SK-N-SH treated with all-trans-retinoic acid at 6 μM for 48 hours (cell line): ENCODE data around the gene ILK.
A peak's percentile ranks its signal among the peaks of the same experiment; 100 is the strongest.

Source experiments
- ATAC-seq: fragments of 200-7000 bp; cut with Tn5 transposase; 3 replicates; pipeline ENCODE4 v1.9.1; 2020; ENCODE audit warnings: mild to moderate bottlenecking, moderate library complexity
- ARNTL ChIP-seq: fragments of 450-650 bp; formaldehyde crosslinking; IDR thresholded peaks from 2 replicates; pipeline ENCODE4 v1.5.0; 2020; ENCODE audit warnings: low read depth, mild to moderate bottlenecking, moderate library complexity, borderline replicate concordance
- GLIS3 ChIP-seq: fragments of 250-450 bp; sonication (Bioruptor Pico); IDR thresholded peaks from 2 replicates; pipeline ENCODE4 v1.5.0; 2020; ENCODE audit warnings: mild to moderate bottlenecking, moderate library complexity
- OSR1 ChIP-seq: fragments of 250-450 bp; sonication (Bioruptor Pico); IDR thresholded peaks from 2 replicates; pipeline ENCODE4 v1.8.0; 2022; ENCODE audit warnings: moderate library complexity, mild to moderate bottlenecking, inconsistent platforms
- PPARA ChIP-seq: fragments of 250-450 bp; sonication (Bioruptor Pico); IDR thresholded peaks from 2 replicates; pipeline ENCODE4 v1.5.0; 2020; ENCODE audit warnings: mild to moderate bottlenecking, borderline replicate concordance
- RARB ChIP-seq: fragments of 250-450 bp; sonication (Bioruptor Pico); IDR thresholded peaks from 2 replicates; pipeline ENCODE4 v1.8.0; 2021; ENCODE audit warnings: mild to moderate bottlenecking, moderate library complexity
- SNAI2 ChIP-seq: fragments of 250-450 bp; sonication (Bioruptor Pico); IDR thresholded peaks from 2 replicates; pipeline ENCODE4 v1.5.0; 2020; ENCODE audit warnings: mild to moderate bottlenecking, moderate library complexity
- TCF4 ChIP-seq: fragments of 250-450 bp; sonication (Bioruptor Pico); IDR thresholded peaks from 2 replicates; pipeline ENCODE4 v1.8.0; 2021; ENCODE audit warnings: mild to moderate bottlenecking, moderate library complexity, borderline replicate concordance
- TOX ChIP-seq: fragments of 250-450 bp; sonication (Bioruptor Pico); IDR thresholded peaks from 2 replicates; pipeline ENCODE4 v1.8.0; 2021; ENCODE audit warnings: mild to moderate bottlenecking, moderate library complexity, borderline replicate concordance
- ZC3H10 ChIP-seq: fragments of 250-450 bp; sonication (Bioruptor Pico); IDR thresholded peaks from 2 replicates; pipeline ENCODE4 v1.5.1; 2021; ENCODE audit warnings: mild to moderate bottlenecking, moderate library complexity
- ZFP3 ChIP-seq: fragments of 250-450 bp; sonication (Bioruptor Pico); IDR thresholded peaks from 2 replicates; pipeline ENCODE4 v1.5.0; 2020; ENCODE audit warnings: mild to moderate bottlenecking, moderate library complexity
- ZFP30 ChIP-seq: fragments of 450-650 bp; formaldehyde crosslinking; IDR thresholded peaks from 2 replicates; pipeline ENCODE4 v1.5.0; 2022; ENCODE audit warnings: mild to moderate bottlenecking, moderate library complexity
- ZNF70 ChIP-seq: fragments of 450-650 bp; formaldehyde crosslinking; IDR thresholded peaks from 2 replicates; pipeline ENCODE4 v1.5.0; 2020; ENCODE audit warnings: mild to moderate bottlenecking, moderate library complexity
- ZNF8 ChIP-seq: fragments of 450-650 bp; formaldehyde crosslinking; IDR thresholded peaks from 2 replicates; pipeline ENCODE4 v1.5.0; 2020; ENCODE audit warnings: mild to moderate bottlenecking, moderate library complexity
- TF ChIP-seq, protein P1 (sequence below): fragments of 250-450 bp; sonication (Bioruptor Pico); IDR thresholded peaks from 2 replicates; pipeline ENCODE4 v1.5.0; 2020; ENCODE audit warnings: mild to moderate bottlenecking, moderate library complexity
- TF ChIP-seq, protein P2 (sequence below): fragments of 250-450 bp; sonication (Bioruptor Pico); IDR thresholded peaks from 2 replicates; pipeline ENCODE4 v1.8.0; 2021; ENCODE audit warnings: low read depth, mild to moderate bottlenecking, moderate library complexity, borderline replicate concordance
- TF ChIP-seq, protein P3 (sequence below): fragments of 250-450 bp; sonication (Bioruptor Pico); IDR thresholded peaks from 2 replicates; pipeline ENCODE4 v1.8.0; 2020; ENCODE audit warnings: mild to moderate bottlenecking, moderate library complexity, borderline replicate concordance

ILK gene

DNA sequence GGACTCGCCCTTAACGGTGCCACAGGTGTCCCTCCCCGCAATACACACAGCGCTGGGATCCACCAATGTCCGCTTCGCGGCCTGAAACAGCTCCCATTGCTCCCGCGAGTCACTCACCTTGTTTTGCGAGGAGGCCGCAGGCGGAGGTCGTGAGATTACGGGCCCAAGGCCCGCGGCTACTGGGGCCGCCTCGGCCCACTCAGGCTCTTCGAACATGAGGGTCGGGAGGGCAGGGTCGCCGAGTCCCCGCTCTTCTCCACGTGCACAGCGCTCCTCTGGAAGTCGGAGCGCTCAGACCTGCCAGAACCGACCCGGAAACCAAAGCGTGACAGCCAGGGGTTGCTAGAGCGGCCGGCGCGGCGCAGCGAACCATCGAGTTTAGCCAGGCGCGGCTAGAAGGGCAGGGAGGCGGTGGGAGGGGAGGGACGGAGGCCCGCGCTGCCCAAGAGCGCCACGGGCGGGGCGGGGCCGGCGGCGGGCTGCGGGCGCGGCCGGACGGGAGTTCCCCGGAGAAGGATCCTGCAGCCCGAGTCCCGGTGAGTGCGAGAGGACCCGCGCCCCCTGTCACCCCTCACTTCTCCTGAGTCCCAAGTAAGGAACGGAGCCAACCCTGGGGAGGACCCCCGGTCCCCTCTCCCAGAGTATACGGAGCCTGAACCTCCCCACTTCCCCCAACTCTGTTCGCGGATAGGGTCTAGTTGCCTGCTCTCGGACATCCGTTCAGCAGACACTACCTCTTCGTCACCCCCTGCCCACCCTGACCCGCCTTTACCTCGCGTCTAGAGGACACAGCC lies at the start of gene ILK, which contains the start of gene RRP8:
TSS of gene ILK (plus strand) at position 488 of the 794 bp plus-strand sequence. CDS start 498 bp downstream, outside the sequence.
TSS of gene RRP8 (minus strand) at position 330 of the 794 bp plus-strand sequence. CDS start at position 216, 114 bp downstream.
- peak; percentile 82 for ATAC-seq
- no peak for TF ChIP-seq RARB (CRISPR knock-in tag)
- TF ChIP-seq, protein P1, sequence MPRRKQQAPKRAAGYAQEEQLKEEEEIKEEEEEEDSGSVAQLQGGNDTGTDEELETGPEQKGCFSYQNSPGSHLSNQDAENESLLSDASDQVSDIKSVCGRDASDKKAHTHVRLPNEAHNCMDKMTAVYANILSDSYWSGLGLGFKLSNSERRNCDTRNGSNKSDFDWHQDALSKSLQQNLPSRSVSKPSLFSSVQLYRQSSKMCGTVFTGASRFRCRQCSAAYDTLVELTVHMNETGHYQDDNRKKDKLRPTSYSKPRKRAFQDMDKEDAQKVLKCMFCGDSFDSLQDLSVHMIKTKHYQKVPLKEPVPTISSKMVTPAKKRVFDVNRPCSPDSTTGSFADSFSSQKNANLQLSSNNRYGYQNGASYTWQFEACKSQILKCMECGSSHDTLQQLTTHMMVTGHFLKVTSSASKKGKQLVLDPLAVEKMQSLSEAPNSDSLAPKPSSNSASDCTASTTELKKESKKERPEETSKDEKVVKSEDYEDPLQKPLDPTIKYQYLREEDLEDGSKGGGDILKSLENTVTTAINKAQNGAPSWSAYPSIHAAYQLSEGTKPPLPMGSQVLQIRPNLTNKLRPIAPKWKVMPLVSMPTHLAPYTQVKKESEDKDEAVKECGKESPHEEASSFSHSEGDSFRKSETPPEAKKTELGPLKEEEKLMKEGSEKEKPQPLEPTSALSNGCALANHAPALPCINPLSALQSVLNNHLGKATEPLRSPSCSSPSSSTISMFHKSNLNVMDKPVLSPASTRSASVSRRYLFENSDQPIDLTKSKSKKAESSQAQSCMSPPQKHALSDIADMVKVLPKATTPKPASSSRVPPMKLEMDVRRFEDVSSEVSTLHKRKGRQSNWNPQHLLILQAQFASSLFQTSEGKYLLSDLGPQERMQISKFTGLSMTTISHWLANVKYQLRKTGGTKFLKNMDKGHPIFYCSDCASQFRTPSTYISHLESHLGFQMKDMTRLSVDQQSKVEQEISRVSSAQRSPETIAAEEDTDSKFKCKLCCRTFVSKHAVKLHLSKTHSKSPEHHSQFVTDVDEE (CRISPR knock-in tag) = no peak
- TF ChIP-seq ZNF8 = peak; percentile 6; the same call in 1 of the 2 replicates

DNA sequence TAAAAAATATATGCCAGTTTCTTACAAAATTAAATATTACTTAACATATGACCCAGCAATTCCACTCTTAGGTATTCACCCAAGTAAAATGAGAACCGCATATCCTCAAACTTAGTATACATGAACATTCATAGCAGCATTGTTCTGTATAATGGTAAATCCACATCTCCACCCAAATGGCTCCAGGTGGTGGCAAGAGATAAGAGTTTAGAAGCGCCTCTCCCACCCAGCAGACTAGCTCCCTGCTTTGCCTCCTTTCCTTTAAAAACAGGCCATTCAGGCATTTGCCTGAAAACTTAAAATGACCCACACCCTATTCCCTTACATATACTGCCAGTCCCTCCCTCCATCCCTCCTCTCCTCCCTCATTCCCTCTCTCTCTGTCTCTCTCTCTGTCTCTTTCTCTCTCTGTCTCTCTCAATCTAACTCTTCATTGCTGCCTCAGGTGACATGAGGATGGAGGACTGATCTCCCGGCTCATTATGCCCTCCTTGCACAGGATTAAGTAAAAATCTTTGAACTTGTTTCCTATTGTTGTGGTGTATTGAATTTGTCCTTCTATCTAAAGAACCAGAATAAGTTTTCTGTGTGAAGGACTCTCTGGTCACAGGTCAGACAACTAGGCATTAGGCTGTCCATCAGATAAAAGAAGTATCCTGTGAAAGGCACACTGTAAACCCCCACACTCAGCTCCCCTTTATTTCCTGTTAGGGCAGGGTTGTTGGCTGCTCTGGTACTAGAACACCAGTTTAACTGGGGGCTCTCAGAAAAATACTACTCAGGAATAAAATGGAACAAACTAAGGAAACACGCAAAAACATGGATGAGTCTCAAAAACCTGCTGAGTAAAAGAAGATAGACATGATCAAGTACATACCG lies 48.5 kb upstream of the ILK start:
- no peak for ATAC-seq
- TF ChIP-seq TOX (CRISPR knock-in tag) (no peak), ARNTL (CRISPR knock-in tag) (no peak), RARB (CRISPR knock-in tag) (no peak), ZNF8 (no peak), OSR1 (no peak), ZFP30 (CRISPR knock-in tag) (no peak), ZNF70 (CRISPR knock-in tag) (no peak)
- TF ChIP-seq, protein P2, sequence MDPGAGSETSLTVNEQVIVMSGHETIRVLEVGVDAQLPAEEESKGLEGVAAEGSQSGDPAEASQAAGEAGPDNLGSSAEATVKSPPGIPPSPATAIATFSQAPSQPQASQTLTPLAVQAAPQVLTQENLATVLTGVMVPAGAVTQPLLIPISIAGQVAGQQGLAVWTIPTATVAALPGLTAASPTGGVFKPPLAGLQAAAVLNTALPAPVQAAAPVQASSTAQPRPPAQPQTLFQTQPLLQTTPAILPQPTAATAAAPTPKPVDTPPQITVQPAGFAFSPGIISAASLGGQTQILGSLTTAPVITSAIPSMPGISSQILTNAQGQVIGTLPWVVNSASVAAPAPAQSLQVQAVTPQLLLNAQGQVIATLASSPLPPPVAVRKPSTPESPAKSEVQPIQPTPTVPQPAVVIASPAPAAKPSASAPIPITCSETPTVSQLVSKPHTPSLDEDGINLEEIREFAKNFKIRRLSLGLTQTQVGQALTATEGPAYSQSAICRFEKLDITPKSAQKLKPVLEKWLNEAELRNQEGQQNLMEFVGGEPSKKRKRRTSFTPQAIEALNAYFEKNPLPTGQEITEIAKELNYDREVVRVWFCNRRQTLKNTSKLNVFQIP = no peak
- TF ChIP-seq, protein P1 (CRISPR knock-in tag) = no peak
- TF ChIP-seq, all 23 proteins: peak for 0

DNA sequence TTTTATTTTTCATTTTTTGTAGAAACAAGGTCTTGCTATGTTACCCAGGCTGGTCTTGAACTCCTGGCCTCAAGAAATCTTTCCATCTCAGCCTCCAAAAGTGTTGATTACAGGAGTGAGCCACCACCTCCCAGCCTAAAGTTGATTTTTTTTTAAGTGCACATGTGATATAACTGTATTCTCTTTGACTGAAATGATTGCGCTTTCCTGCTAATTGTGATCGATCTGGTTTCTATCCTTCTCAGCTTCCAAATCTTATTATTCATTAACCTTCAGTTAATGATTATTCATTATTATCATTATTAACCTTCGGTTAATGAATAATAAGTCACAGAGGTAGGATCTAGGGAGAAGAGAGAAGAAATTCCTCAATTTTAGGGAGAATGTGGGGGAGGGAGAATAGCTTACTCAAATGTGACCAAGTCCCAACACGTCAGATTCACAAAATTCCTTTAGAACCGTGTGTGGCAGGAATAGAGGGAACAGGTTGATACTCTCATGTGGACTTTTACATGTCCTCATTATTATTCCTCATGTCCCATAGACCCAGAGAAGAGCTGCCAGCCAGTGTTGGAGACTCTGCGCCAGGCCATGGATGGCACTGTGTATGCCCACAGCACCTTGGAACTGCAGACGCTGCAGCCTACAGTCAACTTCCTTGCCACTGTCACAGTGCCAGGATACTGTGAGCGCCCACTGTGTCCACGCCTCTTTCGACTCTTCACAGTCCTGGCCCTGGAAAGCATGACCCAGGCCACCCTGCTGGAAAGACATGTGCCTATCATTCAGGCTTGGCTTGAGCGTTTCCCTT lies 47.2 kb upstream of the ILK start:
- ATAC-seq = no peak
- TF ChIP-seq SNAI2 (no peak), ZFP3 (CRISPR knock-in tag) (no peak), ZC3H10 (CRISPR knock-in tag) (no peak), RARB (CRISPR knock-in tag) (no peak), PPARA (CRISPR knock-in tag) (no peak), TOX (CRISPR knock-in tag) (no peak), ARNTL (CRISPR knock-in tag) (no peak), GLIS3 (no peak), TCF4 (CRISPR knock-in tag) (no peak), ZFP30 (CRISPR knock-in tag) (no peak)
- TF ChIP-seq, protein P1 (CRISPR knock-in tag) = no peak
- TF ChIP-seq, protein P3, sequence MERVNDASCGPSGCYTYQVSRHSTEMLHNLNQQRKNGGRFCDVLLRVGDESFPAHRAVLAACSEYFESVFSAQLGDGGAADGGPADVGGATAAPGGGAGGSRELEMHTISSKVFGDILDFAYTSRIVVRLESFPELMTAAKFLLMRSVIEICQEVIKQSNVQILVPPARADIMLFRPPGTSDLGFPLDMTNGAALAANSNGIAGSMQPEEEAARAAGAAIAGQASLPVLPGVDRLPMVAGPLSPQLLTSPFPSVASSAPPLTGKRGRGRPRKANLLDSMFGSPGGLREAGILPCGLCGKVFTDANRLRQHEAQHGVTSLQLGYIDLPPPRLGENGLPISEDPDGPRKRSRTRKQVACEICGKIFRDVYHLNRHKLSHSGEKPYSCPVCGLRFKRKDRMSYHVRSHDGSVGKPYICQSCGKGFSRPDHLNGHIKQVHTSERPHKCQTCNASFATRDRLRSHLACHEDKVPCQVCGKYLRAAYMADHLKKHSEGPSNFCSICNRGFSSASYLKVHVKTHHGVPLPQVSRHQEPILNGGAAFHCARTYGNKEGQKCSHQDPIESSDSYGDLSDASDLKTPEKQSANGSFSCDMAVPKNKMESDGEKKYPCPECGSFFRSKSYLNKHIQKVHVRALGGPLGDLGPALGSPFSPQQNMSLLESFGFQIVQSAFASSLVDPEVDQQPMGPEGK (CRISPR knock-in tag) = no peak
